Endothelial cell of umbilical vein (primary cell): ENCODE data around the gene TOLLIP. TPM values are rescaled to one million over a fixed set of nuclear protein-coding genes. Genes with fewer than 3 reads are reported as not detected.

Experiments used
- BruUV-seq: library from RNA; stranded (reverse); fragments of 400-500 nt; replicated peaks from 2 replicates; lab custom pipeline; 2021; lab: Mats Ljungman, UMichigan
- CTCF ChIA-PET: fragments of 300-600, 350-600 bp; sonication (Branson Sonifier 250); formaldehyde crosslinking; loops from one replicate; lab custom pipeline; 2021; ENCODE audit warnings: antibody characterized with exemption, inconsistent platforms; lab: Charles Lee
- POLR2A ChIA-PET: fragments of 300-600, 350-600 bp; sonication (Branson Sonifier 250); formaldehyde crosslinking; loops from one replicate; lab custom pipeline; 2021; ENCODE audit warnings: antibody characterized with exemption, inconsistent platforms; lab: Charles Lee
- DNase-seq: peaks from one replicate; pipeline ENCODE4 v3.0.0-alpha.2; 2011; ENCODE audit warnings: low read depth, low spot score
- FAIRE-seq: peaks from 2 replicates; lab custom pipeline; 2011; peaks lifted over from hg19 to GRCh38; lab: Jason Lieb, UNC
- H2AFZ ChIP-seq: 2 replicates; pipeline ENCODE4 v1.6.0; 2012; ENCODE audit warnings: low read depth, low read length, control low read depth, inconsistent platforms
- H3K27ac ChIP-seq: 2 replicates; pipeline ENCODE4 v1.5.1; 2011; ENCODE audit warnings: low read depth, mild to moderate bottlenecking, control low read depth, low read length, moderate library complexity; ENCODE audit not compliant: insufficient read depth
- H3K27me3 ChIP-seq, 2 experiments: 2 replicates each; pipeline versions ENCODE4 v1.6.0 to v1.6.1; 2011; ENCODE audit warnings: low read length in 2 of 2, mixed read lengths in 1 of 2; ENCODE audit not compliant: control insufficient read depth in 2 of 2, insufficient read depth in 2 of 2
- H3K36me3 ChIP-seq, 2 experiments: 2 replicates in 1 of 2; 3 replicates in 1 of 2; pipeline ENCODE4 v1.5.1; 2011; ENCODE audit warnings: low read length in 2 of 2, mild to moderate bottlenecking in 1 of 2, moderate library complexity in 1 of 2; ENCODE audit not compliant: control insufficient read depth in 2 of 2, insufficient read depth in 2 of 2; ENCODE audit errors: extremely low read depth in 1 of 2
- H3K4me1 ChIP-seq: 3 replicates; pipeline ENCODE4 v1.5.1; 2011; ENCODE audit warnings: mild to moderate bottlenecking, low read length; ENCODE audit not compliant: control insufficient read depth, insufficient read depth; ENCODE audit errors: extremely low read depth
- H3K4me2 ChIP-seq: 2 replicates; pipeline ENCODE4 v1.6.1; 2011; ENCODE audit warnings: low read length, control low read depth, mixed read lengths; ENCODE audit not compliant: insufficient read depth
- H3K4me3 ChIP-seq, 3 experiments: fragments of 200-600 bp in 1 of 3; sonication (generic), shearing (Covaris generic) in 1 of 3; replicated peaks in 1 of 3; 2 replicates each; pipeline ENCODE4 v1.5.1; 2011 to 2016; ENCODE audit warnings: control low read depth in 3 of 3, low read length in 3 of 3, mild to moderate bottlenecking in 2 of 3, inconsistent platforms in 1 of 3, low read depth in 1 of 3, moderate library complexity in 1 of 3; ENCODE audit not compliant: insufficient read depth in 1 of 3
- H3K79me2 ChIP-seq: 2 replicates; pipeline ENCODE4 v1.6.0; 2012; ENCODE audit warnings: low read length, inconsistent platforms; ENCODE audit not compliant: control insufficient read depth, insufficient read depth
- H3K9ac ChIP-seq: replicated peaks from 2 replicates; pipeline ENCODE3; 2011; ENCODE audit warnings: low read length, control low read depth; ENCODE audit not compliant: insufficient read depth; ENCODE audit errors: extremely low read depth
- H3K9me1 ChIP-seq: replicated peaks from 3 replicates; pipeline ENCODE4 v1.6.0; 2011; ENCODE audit warnings: mild to moderate bottlenecking, low read length; ENCODE audit not compliant: control insufficient read depth, insufficient read depth; ENCODE audit errors: extremely low read depth
- H3K9me3 ChIP-seq: replicated peaks from 2 replicates; pipeline ENCODE4 v1.5.1; 2012; ENCODE audit warnings: low read length, inconsistent platforms; ENCODE audit not compliant: control insufficient read depth, insufficient read depth
- H4K20me1 ChIP-seq: replicated peaks from 2 replicates; pipeline ENCODE3; 2011; ENCODE audit warnings: mild to moderate bottlenecking, low read length; ENCODE audit not compliant: control insufficient read depth, insufficient read depth; ENCODE audit errors: extremely low read depth
- EZH2 ChIP-seq: IDR thresholded peaks from 2 replicates; pipeline ENCODE4 v1.6.1; 2012; ENCODE audit warnings: borderline replicate concordance, low read depth, mild to moderate bottlenecking, moderate library complexity, low read length, inconsistent platforms; ENCODE audit not compliant: severe bottlenecking
- GATA2 ChIP-seq: IDR thresholded peaks from 2 replicates; pipeline ENCODE4 v1.7.0; 2011; ENCODE audit warnings: low read depth, mild to moderate bottlenecking, moderate library complexity, mixed read lengths, low read length; ENCODE audit not compliant: insufficient read length, insufficient read depth
- POLR2A ChIP-seq: IDR thresholded peaks from 2 replicates; pipeline ENCODE4 v1.6.1; 2012; ENCODE audit warnings: low read depth, mild to moderate bottlenecking, control low read depth, low read length
- POLR2AphosphoS5 ChIP-seq: IDR thresholded peaks from 2 replicates; pipeline ENCODE4 v1.6.1; 2012; ENCODE audit warnings: low read depth, mild to moderate bottlenecking, control low read depth, low read length, moderate library complexity; ENCODE audit not compliant: insufficient read depth
- dilution Hi-C: fragments of 300-500 bp; cut with MboI; formaldehyde crosslinking; loops from one replicate; pipeline ENCODE4 v1.15.0; 2019; ENCODE audit warnings: low sequenced_read_pairs; ENCODE audit not compliant: extremely low pct_ligation_motif_present
- intact Hi-C: fragments of 100-400 bp; cut with micrococcal nuclease; formaldehyde crosslinking; loops from one replicate; pipeline ENCODE4 v1.10.0; 2022
- polyA plus RNA-seq, 4 experiments: library from polyadenylated mRNA; depleted of rRNA in 3 of 4; stranded (reverse) in 3 of 4; unstranded in 1 of 4; fragments of >200 nt; gene quantifications; 2 replicates each; pipeline versions ENCODE4 v1.2.1 to v1.2.3, GENCODE V29; 2011 to 2012; ENCODE audit warnings: missing spikeins in 1 of 4
- total RNA-seq: library from RNA; stranded (reverse); gene quantifications from 2 replicates; pipeline ENCODE4 v1.2.3, GENCODE V29; 2021
- TF ChIP-seq, protein P1 (sequence below), 2 donors: IDR thresholded peaks; 1 replicate in 1 of 2; 2 replicates in 1 of 2; pipeline ENCODE4 v1.5.1; 2011; ENCODE audit warnings: low read length in 2 of 2, mild to moderate bottlenecking in 2 of 2, moderate library complexity in 2 of 2, control low read depth in 1 of 2, inconsistent platforms in 1 of 2, low read depth in 1 of 2; ENCODE audit not compliant: insufficient read depth in 1 of 2; ENCODE audit errors: extremely low read depth in 1 of 2
- TF ChIP-seq, protein P2 (sequence below): IDR thresholded peaks from 2 replicates; pipeline ENCODE4 v1.6.1; 2011; ENCODE audit not compliant: insufficient read depth, insufficient read length

Gene TOLLIP
- total and polyA plus RNA-seq, 2 donors (not counting 3 experiments of a cell fraction or from before 2014, with no cell fraction given), result 49.6 to 64.8 TPM

DNA sequence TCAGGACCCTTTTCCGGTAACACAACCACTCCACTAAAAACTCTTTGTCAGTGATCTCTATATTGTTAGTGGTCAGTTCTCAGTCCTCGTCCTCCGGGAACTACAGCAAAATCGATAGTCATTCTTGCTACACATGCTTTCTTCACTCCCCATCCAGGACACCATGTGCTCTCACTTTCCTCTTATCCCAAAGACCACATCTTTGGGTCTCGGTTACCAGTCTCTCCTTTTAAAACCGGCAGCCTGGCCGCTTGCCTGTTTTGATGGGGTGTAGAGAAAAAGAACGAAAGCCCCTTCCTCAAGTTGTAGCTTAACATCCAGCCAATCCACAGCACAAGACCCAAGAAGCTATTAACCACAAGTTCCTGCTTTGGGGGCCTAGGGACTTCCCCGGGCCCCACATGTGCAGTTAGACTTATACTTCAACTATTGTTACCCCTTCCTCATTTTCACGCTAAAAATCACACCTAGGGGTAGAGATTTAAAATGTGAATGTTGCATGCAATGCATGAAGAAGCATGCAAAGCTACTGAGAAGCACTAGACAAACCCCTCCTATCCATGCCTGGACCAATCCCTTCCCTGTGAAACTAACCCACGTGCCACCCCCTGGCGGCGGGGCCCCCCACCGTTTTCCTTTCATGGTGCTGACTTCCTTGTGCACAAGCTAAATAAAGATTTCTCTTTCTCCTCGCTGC is 1.5 kb upstream of the TOLLIP start:
- TF ChIP-seq, protein P1, sequence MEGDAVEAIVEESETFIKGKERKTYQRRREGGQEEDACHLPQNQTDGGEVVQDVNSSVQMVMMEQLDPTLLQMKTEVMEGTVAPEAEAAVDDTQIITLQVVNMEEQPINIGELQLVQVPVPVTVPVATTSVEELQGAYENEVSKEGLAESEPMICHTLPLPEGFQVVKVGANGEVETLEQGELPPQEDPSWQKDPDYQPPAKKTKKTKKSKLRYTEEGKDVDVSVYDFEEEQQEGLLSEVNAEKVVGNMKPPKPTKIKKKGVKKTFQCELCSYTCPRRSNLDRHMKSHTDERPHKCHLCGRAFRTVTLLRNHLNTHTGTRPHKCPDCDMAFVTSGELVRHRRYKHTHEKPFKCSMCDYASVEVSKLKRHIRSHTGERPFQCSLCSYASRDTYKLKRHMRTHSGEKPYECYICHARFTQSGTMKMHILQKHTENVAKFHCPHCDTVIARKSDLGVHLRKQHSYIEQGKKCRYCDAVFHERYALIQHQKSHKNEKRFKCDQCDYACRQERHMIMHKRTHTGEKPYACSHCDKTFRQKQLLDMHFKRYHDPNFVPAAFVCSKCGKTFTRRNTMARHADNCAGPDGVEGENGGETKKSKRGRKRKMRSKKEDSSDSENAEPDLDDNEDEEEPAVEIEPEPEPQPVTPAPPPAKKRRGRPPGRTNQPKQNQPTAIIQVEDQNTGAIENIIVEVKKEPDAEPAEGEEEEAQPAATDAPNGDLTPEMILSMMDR (IDR thresholded peaks at IDR 0.05; ENCODE audit: extremely low read depth in 1 of 2, insufficient read depth in 1 of 2, low read depth in 1 of 2, low read length in 2 of 2), result no peak
- TF ChIP-seq EZH2 (no peak), POLR2AphosphoS5 (no peak), GATA2 (no peak), POLR2A (no peak)
- TF ChIP-seq, protein P2, sequence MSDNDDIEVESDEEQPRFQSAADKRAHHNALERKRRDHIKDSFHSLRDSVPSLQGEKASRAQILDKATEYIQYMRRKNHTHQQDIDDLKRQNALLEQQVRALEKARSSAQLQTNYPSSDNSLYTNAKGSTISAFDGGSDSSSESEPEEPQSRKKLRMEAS, result no peak
- Histone ChIP-seq H3K4me2 (peak overlapping the region; percentile 69), H3K36me3 (peaks cover 0 to 4% of the 10 kb centered on the region in 2 experiments), H3K9me3 (no peaks in the 10 kb centered on the region), H3K79me2 (peaks cover 32% of the 10 kb centered on the region), H3K9ac (no peak overlapping the region), H3K4me3 (no peak overlapping the region), H3K9me1 (no peaks in the 10 kb centered on the region), H3K27me3 (peaks cover 2% of the 10 kb centered on the region in 2 experiments), H4K20me1 (no peaks in the 10 kb centered on the region), H3K4me1 (peaks cover 6% of the 10 kb centered on the region), H2AFZ (no peak overlapping the region), H3K27ac (no peak overlapping the region)
- POLR2A ChIA-PET, result no interaction called here
- CTCF ChIA-PET, result no interaction called here
- DNase-seq, result no peak
- FAIRE-seq, result no peak
- dilution Hi-C loops, result no loop called here
- intact Hi-C loops, result no loop called here
- no TSS peak for BruUV-seq
